ENCODE data around the gene CTSC.

- TF ChIP-seq CTCF (IDR thresholded peaks at IDR 0.05; ENCODE audit: low read depth, low read length, poor library complexity, severe bottlenecking) (no peak), EZH2phosphoT487 (IDR thresholded peaks at IDR 0.05; ENCODE audit: borderline replicate concordance, low read length) (no peak)
Measured at GRCh38 chr11:88318017-88318416, 19.5 kb downstream of the CTSC start.
